HG02840 (cell line): ENCODE measurements around the gene TCAP.

Source experiments
- ATAC-seq: cut with Tn5 transposase; IDR thresholded peaks from one replicate; pipeline ENCODE4 v1.9.1; 2021; ENCODE audit warnings: mild to moderate bottlenecking, moderate library complexity, moderate number of reproducible peaks; ENCODE audit not compliant: unreplicated experiment, low FRiP score

TCAP gene

DNA sequence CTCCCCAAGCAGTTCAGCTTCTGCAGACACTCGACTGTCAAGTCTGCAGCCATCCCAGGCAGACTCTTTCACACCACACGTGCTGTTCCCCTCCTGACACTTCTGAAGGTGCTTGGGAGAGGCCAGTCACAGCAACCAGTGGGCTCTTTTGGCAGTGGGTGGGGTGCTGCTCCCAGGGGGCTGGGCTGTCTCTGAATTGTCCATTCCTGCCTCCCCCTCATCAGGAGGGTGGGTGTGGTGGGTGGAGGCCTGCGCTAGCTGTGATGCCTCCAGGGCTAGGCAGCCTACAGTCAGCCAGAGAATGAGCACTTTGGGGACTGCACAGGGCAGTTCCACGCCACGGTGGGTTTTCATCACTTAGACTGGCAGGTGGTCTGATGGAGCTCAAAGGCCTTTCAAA is 17.9 kb upstream of the TCAP start:
- no peak for ATAC-seq

DNA sequence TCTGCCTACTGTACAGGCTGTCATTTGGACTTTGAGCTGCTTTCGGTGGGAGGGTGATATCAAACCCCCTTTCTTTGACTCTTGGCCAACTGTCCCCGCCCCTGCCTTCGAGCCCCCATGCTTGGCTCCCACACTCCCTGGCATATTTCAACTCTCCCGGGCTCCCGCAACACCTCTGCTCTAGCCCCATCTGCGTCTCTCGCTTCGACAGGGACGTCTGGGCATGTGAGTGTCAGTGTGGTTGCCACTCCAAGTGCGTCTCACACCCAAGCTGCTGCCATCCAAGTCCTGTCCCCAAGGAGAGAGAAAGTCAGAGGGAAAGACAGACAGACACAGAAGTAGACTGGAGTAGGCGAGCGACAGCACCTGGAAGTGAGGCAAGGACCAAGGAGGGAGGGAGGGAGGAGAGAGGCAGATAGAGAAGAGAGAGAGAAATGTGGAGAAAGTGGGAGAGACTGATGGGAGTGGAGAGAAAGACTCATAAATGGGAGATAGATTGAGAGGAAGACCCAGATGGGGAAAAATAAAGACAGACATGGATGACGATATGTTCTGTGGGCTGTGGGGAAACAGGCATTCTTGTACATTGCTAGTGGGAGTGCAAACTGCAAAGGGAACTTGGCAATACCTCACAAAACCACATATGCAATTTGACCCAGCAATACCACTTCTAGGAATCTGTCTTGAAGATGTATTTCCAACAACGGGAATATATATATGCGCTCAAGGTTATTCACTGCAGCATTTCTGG is 16.4 kb upstream of the TCAP start:
- no peak for ATAC-seq

DNA sequence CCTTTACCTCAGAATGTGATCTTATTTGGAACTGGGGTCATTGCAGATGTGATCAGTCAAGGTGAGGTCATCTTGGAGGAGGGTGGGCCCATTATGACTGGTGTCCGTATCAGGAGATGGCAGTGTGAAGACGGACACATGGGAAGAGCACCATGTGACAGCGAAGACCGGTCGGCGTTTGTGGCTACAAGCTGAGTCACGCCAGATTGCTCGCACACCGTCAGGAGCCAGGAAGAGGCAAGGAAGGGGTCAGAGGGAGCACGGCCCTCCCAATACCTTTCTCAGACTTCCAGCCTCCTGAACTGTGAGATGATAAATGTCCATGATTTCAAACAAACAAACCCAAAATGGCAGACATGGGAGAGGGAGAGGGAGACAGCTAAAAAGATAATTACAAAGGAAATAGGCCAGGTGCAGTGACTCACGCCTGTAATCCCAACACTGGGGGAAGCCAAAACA is 15.0 kb upstream of the TCAP start:
- no peak for ATAC-seq

DNA sequence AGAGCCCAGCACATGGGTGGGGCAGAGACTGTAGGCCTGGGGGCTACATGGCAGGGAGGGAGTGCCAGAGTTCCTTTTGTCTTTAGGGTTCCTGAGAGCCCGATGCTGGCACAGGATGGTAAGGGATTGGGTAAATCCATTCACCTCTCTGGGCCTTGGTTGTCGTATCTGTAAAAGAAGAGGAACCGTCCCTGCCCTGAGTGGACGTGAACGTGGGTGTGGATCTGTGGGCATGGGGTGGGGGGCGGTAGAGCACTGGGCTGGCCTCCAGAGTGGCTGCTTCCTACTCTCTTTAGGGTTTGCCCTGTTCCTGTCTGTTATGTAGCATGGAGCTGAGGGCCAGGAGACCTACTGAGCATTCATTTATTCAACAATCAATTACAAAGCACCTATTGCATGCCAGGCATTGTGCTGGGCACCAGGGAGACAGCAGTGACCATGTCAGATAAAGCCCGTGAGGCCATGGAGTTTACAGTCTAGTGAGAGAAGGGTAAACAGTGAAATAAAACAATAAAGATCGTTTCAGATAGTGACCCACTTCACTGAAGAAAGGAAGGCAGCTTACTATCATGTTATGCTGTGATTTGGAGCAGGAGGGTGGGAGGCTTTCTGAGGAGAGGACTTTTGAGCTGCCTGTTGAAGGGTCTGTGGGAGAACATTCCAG is 13.1 kb upstream of the TCAP start:
- no peak for ATAC-seq

DNA sequence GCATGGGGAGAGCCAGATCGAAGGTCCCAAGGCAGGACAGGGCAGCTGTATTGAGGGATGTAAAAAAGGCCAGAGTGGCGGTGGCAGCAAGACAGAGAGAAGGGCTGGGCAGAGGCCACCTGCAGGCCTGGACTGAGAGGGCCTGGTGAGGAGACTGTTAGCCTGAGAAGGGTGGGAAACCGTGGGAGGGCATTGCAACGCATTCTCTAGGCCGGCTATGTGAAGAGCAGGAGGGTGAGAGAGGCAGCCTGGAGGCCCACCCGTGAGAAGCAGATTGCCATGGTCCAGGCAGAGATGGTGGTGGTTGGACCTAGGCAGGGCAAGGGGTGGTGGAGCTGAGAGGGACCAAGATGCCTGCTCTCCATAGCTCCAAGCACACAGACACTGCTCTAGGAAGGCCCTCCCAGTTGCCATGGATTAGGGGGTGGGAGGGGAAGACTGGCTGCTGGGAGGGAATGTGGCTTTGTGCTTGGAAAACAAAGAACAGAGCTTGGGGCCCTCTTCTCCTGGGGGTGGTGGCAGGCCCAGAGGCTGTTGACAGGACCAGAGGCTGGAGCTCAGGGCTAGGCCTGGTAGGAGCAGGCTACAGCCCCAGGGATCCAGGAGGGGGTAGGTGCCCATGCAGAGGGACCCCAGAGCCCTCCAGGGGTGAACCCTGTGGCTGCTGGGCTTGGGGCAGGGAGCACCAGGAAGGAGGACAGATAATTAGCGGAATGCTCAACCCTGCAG is 12.4 kb upstream of the TCAP start:
- no peak for ATAC-seq

DNA sequence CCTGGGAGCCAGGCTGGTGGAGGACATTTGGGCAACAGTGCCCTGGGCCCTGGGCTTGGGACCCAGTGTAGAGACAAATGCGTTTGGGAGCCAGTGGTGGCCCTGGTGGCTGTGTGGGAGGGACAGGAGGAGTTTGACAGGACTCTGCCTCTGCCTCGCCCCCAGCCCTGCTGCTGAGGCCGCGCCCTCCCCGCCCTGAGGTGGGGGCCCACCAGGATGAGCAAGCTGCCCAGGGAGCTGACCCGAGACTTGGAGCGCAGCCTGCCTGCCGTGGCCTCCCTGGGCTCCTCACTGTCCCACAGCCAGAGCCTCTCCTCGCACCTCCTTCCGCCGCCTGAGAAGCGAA is 11.9 kb upstream of the TCAP start:
- ATAC-seq = no peak

DNA sequence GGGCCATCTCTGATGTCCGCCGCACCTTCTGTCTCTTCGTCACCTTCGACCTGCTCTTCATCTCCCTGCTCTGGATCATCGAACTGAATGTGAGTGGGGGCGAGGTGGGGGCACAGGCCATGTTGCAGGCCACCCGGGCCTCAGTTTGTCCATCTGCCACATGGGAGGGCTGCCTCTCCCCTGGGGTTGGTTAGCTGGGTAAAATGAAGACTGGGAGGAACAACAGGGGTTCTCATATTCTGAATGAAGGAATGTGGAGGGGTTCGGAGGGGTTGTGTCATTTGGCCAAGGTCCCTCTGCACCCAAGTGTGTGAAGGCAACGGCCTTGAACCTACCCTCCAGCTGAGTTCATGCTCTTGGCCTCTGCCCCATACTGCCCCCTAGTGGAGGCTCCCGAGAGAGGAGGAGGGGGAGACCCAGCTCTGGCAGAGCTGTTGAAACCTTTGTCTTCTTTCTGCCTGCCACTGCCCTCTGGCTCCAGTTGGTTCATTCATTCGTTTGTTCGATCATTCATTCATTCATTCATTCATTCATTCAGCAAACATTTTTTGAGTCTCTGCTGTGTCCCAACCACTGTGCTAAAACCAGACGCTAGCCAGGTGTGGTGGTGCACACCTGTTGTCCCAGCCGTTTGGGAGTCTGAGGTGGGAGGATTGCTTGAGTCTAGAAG is 11.4 kb upstream of the TCAP start:
- no peak for ATAC-seq

DNA sequence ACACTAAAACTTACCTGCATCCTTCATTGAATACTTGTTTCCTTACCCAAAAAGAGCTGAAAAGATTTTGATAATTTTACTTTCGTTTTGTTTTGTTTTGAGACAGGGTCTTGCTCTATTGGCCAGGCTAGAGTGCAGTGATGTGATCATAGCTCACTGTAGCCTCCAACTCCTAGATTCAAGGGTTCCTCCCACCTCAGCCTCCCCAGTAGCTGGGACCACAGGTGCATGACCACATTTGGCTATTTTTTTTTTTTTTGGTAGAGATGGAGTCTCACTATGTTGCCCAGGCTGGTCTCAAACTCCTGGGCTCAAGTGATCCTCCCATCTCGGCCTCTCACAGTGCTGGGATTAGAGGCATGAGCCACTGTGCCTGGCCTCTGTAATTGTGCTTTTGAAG is 10.0 kb upstream of the TCAP start:
- ATAC-seq = no peak

DNA sequence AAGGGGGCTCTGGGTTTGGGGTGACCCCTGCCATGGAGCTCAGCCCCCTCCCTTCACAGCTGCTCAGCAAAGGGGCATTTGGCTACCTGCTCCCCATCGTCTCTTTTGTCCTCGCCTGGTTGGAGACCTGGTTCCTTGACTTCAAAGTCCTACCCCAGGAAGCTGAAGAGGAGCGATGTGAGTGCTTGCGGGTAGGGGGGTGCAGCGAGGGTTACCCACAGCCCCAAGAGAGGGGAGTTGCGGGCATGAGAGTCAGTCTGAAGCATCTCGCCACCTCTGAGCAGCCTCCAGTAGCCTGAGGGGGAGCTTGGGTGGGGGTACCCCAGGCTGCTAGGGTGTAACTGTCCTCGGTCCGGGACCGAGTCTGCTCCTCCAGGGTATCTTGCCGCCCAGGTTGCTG is 6.8 kb upstream of the TCAP start:
- ATAC-seq = no peak

DNA sequence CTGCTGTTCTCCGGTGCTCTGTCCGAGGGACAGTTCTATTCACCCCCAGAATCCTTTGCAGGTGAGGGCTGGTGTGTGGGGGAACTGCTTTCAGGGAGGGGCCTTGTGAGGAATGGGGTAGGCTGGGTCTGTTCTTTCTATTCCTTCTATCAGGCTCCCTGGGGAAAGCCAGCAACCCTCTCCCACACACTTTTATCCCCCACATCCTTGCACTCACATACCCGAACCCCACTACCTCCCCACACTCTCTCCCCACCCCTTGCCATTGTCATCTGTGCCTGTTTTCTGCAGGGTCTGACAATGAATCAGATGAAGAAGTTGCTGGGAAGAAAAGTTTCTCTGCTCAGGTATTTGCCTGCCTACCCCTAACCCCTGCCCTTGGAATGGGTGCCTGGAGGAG is 6.4 kb upstream of the TCAP start:
- no peak for ATAC-seq

DNA sequence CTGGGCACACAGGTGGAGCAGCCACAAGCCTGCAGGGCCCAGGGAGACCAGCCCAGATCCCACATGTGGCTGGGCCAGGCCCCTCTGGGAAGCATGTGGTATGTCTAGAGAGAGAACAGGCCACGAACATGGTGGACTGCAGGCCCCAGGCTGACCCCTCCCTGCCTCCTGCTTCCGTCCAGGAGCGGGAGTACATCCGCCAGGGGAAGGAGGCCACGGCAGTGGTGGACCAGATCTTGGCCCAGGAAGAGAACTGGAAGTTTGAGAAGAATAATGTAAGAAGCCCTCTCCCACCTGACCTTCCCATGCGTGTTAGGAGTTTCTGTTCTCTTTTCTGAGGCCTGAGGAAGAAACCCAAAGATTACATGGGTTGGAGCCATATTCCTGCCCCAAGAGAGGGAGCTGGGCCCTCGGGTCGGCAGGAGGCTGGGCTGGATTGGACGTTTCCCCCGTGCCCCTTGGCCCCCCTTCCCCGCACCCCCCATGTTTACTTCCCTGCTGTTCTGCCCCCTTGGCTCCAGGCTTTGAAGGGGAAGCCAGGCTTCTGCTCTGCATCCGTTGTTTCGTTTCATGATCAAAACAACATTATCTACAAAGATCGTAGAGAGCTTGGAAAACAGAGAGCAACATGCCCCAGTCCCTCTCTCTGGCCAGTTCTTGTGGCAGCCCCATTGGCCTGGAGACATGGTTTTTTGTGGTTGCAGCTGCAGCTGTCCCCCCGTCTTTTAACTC is 5.7 kb upstream of the TCAP start:
- ATAC-seq = no peak

DNA sequence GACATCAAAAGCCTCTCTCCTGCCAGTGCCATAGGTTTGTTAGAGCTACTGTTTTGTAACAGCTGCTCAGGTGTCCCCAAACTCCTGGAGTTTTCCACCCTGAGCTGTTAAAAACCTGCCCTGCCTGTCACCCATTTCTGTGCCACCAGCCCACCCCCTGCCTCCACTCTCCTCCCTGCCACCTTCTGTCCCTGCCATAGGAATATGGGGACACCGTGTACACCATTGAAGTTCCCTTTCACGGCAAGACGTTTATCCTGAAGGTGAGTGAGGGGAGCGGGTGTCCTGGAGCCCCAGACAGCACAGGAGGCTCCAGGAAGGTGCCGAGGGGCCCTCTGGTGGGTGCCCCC is 5.2 kb upstream of the TCAP start:
- no peak for ATAC-seq

DNA sequence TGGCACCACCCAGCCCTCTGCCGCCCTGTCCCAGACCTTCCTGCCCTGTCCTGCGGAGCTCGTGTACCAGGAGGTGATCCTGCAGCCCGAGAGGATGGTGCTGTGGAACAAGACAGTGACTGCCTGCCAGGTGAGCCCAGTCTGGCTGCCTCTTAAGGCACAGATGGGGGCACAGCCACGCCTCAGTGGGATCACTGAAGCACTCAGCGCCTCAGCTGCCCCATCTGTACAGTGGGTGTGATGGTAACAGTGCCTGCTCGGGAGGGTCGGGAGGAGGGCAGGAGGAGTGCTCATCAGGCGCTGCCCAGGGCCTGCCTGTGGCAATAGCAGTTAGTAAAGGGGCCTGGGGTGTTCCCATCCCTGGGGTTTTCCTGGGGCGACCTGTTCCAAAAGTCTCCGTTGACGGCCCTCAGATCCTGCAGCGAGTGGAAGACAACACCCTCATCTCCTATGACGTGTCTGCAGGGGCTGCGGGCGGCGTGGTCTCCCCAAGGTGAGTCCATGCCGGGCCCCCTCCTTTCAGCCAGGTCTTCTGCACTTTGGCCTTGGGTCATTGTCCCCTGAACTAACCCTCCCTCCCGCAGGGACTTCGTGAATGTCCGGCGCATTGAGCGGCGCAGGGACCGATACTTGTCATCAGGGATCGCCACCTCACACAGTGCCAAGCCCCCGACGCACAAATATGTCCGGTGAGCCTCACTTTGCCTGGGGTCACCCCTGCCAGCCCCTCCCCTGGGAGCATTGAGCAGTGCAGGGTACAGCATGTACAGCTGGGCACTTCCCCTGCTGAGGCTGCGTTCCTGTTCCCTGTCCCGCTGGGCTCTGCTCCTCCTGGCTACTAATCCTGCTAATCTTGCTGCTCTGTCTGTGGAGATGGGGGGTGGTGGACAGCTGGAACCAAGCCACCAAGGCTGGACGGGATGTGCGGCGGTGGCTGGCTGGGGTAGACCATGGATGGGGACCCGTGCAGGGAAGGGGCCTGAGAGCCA is 4.5 kb upstream of the TCAP start:
- no peak for ATAC-seq

DNA sequence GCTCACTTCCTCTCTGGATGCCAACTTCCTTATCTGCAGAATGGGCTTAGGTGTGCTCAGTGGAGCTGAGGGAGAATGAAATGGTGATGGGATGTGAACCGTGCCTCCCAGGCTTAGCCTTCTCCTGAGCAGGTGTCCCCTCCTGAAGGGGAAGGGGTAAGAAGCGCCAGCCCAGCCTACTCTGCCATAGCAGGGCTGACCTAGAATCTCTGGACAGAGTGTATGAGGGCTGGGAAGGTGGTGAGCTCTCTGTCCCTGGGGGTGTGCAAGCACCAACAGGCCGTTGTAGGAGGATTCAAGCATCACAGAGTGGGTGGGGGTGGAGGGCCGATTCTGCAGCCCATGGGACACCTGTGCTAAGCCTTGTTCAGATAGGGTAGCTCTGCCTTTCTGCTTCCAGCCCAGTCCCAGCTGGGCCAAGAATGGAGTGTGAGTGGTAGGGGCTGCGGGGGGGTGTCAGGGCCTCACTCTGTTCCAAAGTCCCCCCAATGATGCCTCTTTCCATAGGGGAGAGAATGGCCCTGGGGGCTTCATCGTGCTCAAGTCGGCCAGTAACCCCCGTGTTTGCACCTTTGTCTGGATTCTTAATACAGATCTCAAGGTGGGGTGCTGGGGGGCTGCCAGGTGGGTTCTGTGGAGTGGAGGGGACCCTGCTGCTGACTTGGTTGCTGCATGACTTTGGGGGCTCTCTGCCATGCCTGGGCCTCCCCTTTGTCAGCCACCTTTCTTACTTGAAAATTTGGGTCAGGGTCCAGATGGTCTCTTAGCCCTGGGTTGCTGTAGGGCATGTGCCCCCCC is 3.2 kb upstream of the TCAP start:
- ATAC-seq = no peak

DNA sequence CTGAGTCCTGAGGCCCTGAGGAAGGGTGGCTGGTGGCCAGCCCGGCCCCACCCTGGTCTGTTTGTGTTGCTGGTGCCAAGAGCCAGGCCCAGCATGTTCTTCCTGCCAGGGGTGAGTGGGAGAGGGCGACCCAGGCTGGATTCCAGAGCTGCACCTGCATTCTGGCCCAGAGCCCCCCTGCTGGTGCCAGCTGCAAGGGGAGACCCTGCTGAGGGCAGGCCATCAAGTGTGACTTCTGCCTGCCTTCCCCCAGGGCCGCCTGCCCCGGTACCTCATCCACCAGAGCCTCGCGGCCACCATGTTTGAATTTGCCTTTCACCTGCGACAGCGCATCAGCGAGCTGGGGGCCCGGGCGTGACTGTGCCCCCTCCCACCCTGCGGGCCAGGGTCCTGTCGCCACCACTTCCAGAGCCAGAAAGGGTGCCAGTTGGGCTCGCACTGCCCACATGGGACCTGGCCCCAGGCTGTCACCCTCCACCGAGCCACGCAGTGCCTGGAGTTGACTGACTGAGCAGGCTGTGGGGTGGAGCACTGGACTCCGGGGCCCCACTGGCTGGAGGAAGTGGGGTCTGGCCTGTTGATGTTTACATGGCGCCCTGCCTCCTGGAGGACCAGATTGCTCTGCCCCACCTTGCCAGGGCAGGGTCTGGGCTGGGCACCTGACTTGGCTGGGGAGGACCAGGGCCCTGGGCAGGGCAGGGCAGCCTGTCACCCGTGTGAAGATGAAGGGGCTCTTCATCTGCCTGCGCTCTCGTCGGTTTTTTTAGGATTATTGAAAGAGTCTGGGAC is 2.4 kb upstream of the TCAP start:
- no peak for ATAC-seq

DNA sequence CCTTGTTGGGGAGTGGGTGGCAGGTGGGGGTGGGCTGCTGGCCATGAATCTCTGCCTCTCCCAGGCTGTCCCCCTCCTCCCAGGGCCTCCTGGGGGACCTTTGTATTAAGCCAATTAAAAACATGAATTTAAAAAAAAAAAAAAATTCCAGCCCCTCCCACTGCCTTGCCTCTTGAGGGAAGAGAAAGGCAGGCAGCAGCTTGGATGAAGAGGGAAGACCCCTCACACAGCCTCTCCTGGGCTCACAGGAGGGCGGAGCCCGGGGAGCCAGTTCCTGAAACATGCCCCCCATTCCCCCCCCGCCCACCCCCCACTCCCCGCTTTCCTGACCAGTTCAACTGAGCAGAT is 1.8 kb upstream of the TCAP start:
- no peak for ATAC-seq

DNA sequence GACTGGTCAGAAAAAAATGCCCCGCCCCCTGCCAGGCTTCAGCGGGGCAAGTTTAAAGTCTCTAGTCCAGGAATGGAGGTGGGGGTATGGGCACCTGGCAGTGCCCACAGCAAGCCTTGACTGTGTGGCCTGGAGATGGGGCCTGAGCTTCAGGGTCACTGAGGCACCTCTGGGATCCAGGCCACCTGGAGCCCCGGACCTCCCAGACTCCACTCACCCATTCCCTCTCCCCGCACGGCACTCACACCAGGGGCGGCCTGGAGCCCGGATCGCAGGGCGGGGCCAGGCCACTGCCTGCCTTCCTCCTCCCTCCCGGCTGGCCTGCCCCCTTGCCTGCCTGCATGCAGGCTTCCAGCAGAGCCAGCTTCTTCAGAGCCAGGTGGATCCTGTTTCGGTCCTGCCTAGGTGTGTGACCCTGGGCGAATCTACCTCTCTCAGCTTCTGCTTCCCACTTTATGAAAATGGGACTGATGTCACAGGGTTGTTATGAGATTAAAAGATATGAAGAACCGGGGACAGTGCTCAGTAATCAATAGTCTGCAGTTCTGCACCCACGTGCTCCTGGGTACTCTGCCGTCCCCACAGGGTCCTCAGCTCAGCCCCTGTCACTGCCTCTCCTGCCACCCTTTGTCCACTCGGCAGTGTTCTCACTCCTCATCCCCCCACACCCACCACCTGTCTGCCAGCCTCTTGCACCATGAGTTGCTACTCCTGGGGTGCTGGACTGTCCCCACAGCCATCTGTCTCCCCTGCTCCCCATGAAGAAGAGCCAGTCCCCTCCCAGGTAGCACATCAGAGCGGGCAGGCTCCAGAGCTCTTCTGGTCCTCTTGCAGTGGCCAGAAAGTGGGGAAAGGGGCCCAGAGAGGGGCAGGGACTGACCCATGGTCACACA is 1.2 kb upstream of the TCAP start:
- no peak for ATAC-seq
